Activated effector memory CD4-positive, alpha-beta T cell treated with anti-CD3 and anti-CD28 coated beads, Interleukin-2, amount 50 U/mL, for 16 hours (primary cell): Measurements from ENCODE around the gene GRPEL2.

Source experiments
- DNase-seq: peaks from one replicate; pipeline ENCODE4 v3.0.0-alpha.2; 2020

GRPEL2 gene

DNA sequence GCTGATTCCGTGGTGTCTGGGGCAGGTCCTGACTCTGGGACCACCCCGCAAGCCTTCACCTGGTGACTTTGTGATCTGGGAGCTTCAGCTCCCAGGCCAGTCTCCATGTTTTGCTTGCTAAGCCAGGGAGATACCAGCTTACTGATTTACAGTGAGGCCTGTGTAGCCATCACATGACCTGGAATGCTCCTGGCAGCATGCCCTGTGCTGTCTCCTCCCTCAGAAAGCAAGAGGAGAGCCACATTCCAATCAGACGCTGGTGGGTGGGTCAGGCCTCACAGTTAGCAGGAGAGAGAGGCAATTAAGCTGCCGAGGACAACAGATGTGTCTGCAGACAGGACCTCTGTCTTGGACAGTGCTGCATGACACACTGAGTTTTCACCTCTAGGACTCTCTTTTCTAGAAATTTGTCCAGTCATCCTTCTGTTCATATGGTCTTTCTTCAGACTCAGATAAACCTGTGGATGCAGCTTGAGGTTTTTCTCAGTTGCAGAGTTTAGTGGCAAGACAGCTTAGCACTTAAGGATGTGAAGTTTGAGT lies 24.4 kb upstream of the GRPEL2 start:
- no peak for DNase-seq

DNA sequence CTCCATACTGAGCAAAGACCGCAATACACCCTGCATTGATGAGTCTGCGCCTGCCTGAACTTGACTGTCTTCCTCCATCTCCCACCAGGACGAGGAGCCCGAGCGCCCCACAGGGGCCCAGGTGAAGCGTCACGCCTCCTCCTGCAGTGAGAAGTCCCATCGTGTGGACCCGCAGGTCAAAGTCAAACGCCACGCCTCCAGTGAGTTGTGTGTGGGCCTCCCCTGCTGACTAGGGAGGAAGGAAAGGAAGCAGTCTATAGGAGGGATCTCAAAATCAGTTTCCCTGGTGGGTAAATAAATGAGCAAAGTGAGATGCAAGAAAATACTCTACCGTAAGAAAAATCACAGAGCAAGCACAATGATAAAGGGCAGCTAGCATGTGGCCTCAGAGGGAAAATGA lies 22.8 kb upstream of the GRPEL2 start:
- DNase-seq = no peak

DNA sequence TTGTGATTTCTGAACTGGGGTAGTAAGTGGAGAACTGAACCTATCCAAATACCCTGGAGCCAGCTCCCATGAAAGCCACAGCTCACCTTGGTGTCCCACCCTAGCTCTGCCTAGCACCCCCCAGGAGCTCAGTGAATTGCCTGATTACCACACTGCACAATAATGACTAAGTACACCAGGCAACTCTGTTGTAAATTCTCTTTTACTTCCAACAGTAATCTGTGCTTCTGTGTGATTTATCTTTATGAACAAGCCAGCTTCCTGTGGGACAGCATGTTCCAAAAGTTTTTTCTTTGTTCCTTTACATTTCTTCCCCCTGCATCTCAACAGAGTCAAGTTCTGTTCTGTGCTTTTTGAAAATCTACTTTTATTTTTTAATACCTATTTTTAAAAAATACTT lies 22.1 kb upstream of the GRPEL2 start:
- DNase-seq = no peak

DNA sequence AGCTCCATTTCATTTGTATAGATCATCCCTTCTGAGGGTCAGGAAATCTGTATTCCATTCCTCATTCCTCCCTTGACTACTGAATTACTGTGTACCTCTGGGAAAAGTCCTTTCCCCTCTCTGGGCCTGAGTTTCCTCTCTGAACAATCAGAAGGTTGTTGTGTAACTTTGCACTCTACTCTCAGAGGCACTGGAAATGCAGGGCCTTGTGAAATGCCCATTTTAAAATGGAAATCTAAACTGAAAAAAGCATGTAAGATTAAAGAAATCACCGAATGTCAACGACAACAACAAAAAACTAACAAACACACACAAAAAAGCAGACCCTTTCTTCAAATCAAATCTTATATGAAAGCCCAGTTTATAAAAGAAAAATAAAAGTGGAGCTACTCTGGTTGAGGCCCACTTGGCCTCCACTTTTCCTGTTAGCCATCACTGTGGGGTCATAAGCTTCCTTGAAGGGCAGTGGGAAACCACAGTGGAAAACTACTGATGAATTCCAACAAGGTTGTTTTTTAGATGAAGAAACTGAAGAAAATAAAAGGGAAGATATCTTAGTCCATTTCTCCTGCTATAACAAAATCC lies 21.6 kb upstream of the GRPEL2 start:
- DNase-seq = no peak

DNA sequence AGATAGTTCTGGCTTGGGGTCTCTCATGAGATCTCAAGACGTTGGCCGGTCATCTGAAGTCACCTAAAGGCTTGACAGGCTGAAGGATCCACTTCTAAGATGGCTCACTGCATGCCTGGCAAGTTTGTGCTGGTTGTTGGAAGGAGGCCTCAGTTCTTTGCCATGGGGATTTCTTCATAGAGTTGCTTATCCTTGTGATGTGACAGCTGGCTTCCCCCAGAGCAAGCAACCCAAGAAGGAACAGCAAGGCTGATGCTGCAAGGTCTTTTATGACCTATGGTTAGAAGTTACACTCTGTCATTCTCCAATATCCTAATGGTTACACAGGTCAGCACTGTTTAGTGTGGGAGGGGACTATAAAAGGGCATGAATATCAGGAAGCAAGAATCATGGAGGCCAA lies 20.7 kb upstream of the GRPEL2 start:
- no peak for DNase-seq

DNA sequence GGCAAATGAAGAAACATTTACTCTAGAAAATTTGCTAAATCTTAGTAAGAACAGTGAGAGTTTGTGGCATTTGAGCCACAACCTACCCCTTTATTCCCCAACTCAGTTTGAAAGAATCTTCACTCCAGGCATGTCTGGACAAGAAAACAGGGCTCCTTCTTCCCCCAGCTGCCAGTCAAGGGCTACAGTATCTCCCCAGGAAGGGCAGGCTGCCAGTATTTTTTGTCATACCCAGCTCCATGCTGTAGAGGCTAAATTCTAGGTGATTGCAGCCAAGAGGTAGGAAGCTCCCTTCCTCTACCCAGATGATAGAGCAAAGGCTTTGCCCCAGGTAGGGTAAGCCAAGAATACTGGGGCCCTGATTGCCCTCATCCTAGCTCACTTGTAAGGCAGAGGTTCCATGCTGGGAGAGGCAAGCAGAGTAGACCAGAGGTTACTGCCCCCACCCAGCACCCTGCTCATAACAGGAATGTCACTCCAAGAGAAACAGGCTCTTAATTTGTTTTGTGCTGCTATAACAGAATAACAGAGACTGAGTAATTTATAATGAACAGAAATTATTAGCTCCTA lies 20.0 kb upstream of the GRPEL2 start:
- no peak for DNase-seq

DNA sequence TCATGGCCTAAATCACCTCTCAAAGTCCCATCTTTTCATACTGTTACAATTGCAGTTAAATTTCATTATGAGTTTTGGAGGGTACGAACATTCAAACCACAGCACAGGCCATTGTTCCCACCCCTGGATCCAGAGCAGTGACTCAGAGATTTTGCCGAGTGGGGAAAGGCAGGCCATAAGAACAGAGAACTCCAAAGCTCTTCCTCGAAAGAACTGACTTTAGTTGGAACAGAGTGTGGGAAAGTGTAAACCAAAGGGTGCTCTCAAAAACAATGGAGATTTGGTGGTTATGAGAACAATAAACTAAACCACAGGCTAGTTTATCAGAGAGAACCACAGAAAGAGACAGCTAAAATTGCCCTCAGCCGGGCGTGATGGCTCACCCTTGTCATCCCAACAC lies 19.4 kb upstream of the GRPEL2 start:
- DNase-seq = no peak

DNA sequence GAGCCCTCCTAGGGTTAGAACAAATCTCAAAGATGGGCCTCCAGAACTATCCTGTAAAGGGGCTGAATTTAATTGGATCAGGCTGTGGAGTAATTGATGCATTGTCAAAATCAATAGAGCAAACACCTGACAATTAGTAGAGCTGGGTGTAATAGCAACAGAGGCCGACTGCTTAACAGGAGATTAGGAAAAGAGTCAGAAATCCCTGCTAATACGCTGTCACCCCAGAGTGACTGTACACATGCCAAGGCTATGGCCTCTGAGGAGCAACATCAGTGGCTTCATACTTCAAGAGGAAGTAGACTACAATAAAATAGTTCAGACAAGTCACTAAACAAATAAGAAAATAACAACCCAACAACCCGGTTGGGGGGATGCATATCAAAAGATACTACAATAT lies 18.7 kb upstream of the GRPEL2 start:
- DNase-seq = no peak

DNA sequence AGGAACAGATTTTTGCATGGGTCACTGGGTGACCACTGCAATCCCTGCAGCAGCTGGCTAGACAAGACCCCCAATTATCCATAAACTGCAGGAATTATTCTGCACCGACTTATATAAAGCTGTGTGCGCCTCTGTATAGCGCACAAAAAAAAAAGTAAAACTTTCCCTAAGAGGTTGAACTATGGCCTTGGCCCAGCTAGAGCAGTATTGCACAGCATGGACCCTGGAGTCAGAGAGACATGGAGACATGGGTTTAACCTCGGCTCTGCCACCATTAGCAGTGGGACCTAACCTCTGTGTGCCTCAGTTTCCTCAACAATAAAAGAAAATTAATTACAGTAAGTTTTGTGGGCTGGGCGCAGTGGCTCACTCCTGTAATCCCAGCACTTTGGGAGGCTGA lies 17.1 kb upstream of the GRPEL2 start:
- DNase-seq = no peak

DNA sequence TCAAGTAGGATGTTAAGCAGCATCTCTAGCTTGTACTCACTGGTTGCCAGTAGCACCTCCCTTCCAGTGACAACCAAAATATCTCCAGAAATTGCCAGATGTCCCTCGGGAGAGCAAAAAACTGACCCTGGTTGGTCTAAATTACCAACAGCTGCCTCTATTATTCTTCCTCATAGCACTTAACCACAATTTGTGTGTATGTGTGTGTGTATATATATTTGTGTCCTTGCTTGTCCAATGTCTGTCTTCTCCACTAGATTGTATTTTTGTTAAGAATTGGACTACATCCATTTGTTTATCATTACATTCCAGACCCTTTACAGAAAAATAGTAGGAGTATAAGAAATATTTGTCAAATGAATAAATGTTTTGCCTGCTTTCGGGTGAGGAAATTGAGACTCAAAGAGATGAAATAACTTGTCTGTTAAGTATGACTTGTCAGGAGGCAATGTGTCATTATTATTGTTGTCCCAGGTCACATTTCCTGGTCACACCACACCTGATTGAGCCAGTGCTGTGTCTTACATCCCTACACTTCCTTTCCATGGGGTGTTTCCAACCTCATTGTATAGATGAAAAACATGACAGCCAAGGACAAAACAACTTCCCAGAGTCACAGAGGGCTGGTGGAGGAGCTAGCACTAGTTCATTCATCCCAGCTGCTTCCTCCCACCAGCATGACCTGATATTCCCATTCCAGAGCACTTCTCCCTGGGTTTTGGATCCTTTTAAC lies 11.4 kb upstream of the GRPEL2 start:
- DNase-seq = no peak

DNA sequence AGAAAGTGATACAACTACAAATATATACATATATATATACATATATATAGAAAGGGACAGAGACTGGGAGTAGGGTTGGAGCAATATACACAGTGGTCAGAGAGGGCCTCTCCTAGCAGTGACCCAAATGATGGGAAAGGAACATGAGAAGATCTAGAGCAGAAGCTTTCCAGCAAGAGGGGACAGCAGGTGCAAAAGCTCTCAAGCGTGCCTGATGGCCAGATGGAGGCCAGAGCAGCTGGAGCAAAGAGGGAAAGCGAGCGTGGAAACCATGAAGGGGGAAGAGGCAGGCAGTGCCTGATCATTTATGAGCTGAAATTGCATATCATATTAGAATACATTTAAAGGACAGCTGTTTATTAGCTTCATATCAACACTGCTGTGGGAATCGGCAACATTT lies 7.6 kb upstream of the GRPEL2 start:
- DNase-seq = no peak

DNA sequence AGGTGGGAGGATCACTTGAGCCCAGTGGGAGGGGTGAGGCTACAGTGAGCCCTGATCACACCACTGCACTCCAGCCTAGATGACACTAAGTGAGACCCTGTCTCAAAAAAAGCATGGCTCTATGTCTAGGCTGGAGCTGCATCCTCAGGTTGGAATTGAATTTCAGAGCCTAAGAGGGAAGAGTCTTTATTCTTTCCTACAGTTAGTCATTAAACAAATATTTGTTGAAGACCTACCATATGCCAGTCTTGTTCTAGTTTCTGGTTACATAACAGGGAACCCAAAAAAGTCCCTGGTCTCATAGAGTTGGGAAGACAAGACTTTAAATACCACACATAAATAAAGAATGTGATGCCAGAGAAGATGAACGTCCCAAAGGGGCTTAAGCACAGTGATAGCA lies 6.9 kb upstream of the GRPEL2 start:
- DNase-seq = no peak

DNA sequence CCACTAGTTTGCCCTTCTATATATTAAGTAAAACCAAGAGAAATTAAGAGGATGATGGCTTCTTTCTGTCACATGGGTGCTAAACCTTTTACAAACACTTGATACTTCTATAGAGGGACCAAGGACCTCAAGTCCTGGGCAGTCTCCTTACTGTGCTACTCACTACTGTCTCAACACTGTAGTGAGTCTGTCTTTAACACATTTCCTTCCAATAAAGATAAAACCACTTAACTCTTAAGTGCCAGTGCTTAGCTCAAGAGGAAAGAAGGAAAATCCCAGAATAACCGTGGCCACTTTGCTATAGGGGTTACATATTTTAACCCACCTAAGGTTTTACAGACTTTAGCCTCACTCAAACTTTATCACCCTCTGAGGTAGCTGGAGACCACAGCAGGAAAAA lies 4.4 kb upstream of the GRPEL2 start:
- DNase-seq = no peak

DNA sequence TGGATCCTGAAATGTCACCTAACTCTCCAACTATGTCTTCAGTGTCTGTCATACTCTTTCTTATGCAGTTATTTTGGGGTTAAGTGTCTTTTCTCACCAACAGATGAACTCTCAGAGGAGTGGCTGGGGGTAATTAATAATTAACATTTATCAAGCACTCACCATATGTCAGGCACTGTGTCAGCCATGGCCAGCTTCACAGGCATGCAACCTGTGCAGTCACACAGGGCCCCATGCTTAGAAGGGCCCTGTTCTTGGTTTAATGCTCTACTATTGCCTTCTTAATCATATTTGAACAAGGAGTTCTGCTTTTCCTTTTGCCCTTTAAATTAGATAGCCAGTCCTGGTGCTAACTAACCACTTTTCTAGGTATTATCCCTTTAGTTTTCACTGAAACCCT lies 3.4 kb upstream of the GRPEL2 start:
- no peak for DNase-seq

DNA sequence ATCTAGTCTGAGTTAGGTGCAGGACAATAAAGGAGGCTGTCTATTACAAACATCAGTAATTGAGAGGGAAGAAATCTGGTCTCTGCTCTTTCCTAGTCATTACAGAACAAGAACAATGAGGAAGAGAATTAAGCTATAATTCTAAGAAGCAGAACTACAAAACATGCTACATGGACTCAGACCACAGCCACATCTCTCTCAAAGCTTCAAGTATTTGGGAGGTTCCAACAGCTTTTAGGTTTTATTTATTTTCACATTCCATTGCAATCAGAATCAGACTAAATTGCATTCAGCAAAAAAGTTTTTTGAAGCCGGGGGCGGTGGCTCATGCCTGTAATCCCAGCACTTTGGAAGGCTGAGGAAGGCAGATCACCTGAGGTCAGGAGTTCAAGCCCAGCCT lies 1.1 kb upstream of the GRPEL2 start:
- DNase-seq = no peak

DNA sequence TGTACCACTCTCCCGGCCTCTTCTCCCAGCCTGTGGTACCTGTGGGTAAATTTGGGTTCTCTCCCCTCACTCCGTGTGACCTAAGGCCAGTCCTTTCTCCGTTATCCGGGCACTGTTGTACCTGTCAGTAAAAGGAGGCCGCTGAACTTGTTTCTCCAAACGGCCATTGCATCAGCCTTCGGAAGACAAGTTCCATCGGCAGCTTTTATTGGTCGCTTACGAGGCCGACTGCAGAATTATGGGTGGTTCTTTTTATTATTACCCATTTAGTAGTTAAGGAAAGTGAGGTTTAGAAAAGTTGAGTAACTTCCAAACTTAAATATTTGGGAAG lies 558 bp downstream of the GRPEL2 start:
- peak; percentile 69 for DNase-seq

DNA sequence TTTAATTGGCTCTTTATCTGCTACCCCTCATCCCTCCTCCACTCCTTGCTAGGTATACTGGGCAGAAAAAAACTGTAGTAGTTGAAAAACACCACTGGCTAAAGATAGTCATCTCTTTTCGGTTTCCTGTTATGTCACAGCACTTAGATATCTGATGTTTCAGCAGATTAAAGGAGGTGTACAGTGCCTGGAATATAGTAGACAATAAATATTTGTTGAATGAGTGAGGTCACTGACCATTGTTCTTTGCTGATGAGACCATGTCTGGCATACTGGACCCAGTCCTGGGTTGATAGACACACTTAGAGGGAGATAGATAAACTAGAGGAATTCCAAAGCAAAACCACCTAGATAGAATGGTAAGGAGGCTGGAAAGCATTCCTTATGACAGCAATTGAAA lies 3.2 kb downstream of the GRPEL2 start:
- DNase-seq = no peak

DNA sequence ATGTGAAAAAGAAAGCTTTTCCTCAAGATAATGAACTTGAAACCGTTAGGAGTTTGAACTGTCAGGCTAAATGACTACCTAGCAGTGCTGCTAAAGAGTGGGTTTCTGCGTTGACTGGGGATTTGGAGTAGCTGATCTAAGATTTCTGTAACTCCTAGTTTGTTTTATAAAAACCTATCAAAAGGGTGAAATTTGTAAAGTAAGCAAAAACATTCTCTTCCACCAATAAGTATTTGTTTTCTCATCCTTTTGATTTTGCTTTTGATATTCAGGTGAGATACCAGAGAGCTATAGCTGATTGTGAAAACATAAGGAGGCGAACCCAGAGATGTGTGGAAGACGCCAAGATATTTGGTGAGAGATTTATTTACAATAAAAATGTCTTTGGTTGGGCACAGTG lies 4.1 kb downstream of the GRPEL2 start:
- no peak for DNase-seq

DNA sequence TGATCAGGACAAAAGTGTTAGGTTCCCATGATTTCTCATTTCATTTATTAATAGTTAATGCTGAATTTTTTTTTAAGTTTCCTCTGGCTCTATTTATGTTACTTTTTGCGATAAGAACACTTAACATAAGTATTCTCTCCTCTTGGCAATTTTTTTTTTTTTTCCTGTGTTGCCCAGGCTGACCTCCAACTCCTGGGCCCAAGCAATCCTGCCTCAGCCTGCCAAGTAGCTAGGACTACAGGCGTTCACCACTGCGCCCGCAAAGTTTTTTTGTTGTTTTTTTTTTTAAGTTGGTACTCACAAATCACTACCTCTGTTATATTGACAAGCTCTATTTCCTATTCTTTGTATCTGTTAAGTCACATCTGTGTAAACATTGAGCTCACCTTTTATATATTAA lies 6.9 kb downstream of the GRPEL2 start:
- no peak for DNase-seq

DNA sequence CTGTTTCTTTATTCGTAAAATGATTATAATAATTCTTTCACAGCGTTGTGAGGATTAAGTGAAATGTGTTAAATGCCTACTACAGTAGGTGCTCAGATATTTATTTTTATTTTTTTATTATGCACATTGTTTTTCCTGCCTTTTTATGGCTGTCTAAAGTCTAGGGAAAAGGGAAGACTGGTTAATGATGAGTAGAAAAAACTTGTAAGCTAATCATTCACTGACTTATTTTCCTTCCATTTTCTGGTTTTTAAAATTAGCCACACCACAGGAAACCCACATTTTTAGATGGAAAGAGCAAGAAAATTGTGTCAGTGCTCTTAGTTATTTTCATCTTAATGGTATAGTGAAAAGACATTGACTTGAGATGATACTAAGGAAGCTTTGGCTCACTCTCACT lies 8.6 kb downstream of the GRPEL2 start:
- DNase-seq = no peak

DNA sequence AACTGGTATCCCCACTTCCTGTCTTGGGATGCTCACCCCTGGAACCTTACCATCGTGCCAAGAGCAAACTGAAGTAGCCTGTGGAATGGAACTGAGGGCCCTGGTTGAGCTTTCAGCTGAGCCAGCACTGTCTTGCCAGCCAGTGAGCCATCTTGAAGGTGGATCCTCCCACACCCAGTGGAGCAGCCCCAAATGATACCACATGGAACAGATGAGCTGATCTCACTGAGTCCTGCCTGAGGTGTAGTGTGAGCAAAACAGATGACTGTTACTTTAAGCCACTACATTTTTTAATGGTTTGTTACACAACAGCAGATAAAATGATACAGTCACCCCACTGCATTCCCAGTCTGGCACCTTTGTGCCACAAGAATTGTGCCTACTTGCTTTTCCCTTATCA lies 10.4 kb downstream of the GRPEL2 start:
- no peak for DNase-seq

DNA sequence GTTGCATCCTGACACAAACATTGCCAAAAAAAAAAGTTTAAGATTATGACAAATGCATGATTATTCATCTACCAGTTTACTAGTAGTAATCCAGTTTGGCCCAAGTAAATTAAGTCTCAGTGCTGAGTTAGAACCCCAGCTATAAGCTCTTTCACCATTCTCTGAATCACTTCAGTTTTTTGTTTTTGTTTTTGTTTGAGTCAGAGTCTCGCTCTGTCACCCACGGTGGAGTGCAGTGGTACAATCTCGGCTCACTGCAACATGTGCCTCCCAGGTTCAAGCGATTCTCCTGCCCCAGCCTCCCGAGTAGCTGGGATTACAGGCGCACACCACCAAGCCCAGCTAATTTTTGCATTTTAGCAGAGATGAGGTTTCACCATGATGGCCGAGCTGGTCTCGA lies 11.1 kb downstream of the GRPEL2 start:
- no peak for DNase-seq

DNA sequence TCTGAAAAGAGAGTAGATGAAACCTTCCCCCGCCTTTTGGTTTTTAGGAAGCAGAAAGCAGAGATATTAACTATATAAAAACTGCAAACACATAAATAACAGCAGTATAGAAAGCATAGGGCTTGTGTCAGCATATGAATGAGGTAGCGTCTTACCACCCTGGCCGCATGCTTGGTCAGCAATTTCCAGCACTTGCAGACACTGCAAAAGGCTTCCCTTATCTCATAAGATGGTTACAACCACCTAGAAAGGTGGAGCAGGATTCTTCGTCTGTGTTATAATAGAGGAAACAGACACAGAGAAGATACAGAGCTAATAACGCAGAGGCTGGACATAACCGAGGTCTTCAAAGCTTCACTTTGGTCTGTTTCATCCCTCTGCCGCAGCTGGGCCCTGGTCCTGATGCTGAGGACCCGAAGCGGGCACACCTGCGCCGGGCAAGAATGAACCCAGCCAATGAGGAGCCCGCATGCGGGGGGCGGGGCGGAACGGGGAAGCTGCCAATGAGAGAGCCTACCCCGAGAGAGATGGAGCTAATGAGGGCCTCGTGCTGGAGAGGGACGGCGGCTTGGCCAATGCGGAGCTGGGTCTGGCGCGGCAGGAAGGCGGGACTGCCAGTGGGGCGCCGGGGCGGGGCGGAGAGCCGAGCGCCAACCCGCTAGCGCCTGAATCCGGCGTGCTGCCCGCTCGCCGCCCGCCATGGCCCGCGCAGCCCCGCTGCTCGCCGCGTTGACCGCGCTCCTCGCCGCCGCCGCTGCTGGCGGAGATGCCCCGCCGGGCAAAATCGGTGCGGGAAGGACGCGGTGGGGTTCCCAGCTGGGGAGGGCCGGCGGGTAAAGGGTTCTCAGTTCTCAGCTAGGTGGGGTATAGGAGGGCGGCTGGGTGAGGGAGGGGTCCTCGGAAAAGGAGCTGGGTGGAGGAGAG lies 12.3 kb downstream of the GRPEL2 start, which contains the start of gene PCYOX1L:
PCYOX1L (plus strand) TSS at position 677 of the 924 bp plus-strand sequence; CDS start at position 700, 23 bp downstream.
- peak; percentile 100 for DNase-seq

DNA sequence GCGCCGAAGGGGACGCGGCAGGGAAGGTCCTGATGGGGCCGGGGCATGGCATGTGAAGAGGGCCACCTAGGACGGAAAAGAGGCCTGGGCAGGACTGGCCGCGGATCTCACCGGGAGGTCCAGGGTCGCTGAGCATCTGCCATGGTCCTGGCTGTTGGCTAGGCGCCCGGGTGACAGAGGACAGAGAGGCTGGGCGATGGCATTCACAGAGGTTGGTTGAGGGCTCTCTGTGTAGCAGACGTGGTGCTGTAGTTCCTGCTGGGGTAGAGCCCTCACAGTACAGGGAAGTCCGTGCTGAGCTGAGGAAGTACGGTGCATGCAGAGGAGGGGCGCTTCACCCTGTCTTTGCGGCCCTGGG lies 13.0 kb downstream of the GRPEL2 start:
- DNase-seq = peak; percentile 77
